ENCODE results near the gene NRIP2.

- TF ChIP-seq GATA2 (IDR thresholded peaks at IDR 0.05; ENCODE audit: low read depth, low read length): no peak
- no peak for TF ChIP-seq GATA3 (IDR thresholded peaks at IDR 0.05; ENCODE audit: low read depth, low read length)
These were observed 14.4 kb downstream of the NRIP2 start for GRCh38 chr12:2820432-2820831.
